CD14-positive monocyte (primary cell): ENCODE results near the gene SSU72. TPM values are rescaled to one million over a fixed set of nuclear protein-coding genes. Genes with fewer than 3 reads are reported as not detected.

Source experiments
- DNase-seq, 3 donors: peaks; one replicate each; pipeline ENCODE4 v3.0.0-alpha.2; 2011 to 2022
- H2AFZ ChIP-seq: 2 replicates; pipeline ENCODE4 v1.6.0; 2012; ENCODE audit warnings: mild to moderate bottlenecking, low read depth, low read length, inconsistent platforms; ENCODE audit not compliant: insufficient read depth, poor library complexity, severe bottlenecking
- H3K27ac ChIP-seq, 2 donors: 1 replicate in 1 of 2; 2 replicates in 1 of 2; pipeline ENCODE4 v1.5.1; 2012 to 2013; ENCODE audit warnings: low read length in 2 of 2, control low read depth in 1 of 2, inconsistent platforms in 1 of 2, low read depth in 1 of 2, mild to moderate bottlenecking in 1 of 2
- H3K27me3 ChIP-seq, 2 donors: one replicate each; pipeline versions ENCODE4 v1.6.0 to v1.6.1; 2011 to 2013; ENCODE audit warnings: low read length in 2 of 2; ENCODE audit not compliant: control insufficient read depth in 2 of 2, insufficient read depth in 2 of 2
- H3K36me3 ChIP-seq, 2 donors: replicated peaks in 1 of 2; 1 replicate in 1 of 2; 2 replicates in 1 of 2; pipeline versions ENCODE4 v1.5.1 to v1.6.1; 2012 to 2013; ENCODE audit warnings: low read length in 2 of 2, control low read depth in 1 of 2, inconsistent platforms in 1 of 2, mild to moderate bottlenecking in 1 of 2; ENCODE audit not compliant: insufficient read depth in 2 of 2, control insufficient read depth in 1 of 2
- H3K4me1 ChIP-seq, 2 donors: 1 replicate in 1 of 2; 2 replicates in 1 of 2; pipeline versions ENCODE4 v1.5.1 to v1.6.1; 2012 to 2013; ENCODE audit warnings: low read length in 2 of 2, control low read depth in 1 of 2, inconsistent platforms in 1 of 2, mild to moderate bottlenecking in 1 of 2, moderate library complexity in 1 of 2; ENCODE audit not compliant: insufficient read depth in 2 of 2, control insufficient read depth in 1 of 2
- H3K4me2 ChIP-seq: replicated peaks from 2 replicates; pipeline ENCODE3; 2012; ENCODE audit warnings: low read length, moderate library complexity, mild to moderate bottlenecking; ENCODE audit not compliant: poor library complexity, severe bottlenecking; ENCODE audit errors: extremely low read depth
- H3K4me3 ChIP-seq, 3 experiments: fragments of 200-600 bp in 1 of 3; sonication (generic) in 1 of 3; replicated peaks in 1 of 3; 1 replicate in 2 of 3; 2 replicates in 1 of 3; pipeline ENCODE4 v1.5.1; 2011 to 2013; ENCODE audit warnings: low read length in 3 of 3, mild to moderate bottlenecking in 3 of 3, control low read depth in 2 of 3, low read depth in 2 of 3, inconsistent platforms in 1 of 3, moderate library complexity in 1 of 3
- H3K79me2 ChIP-seq: 2 replicates; pipeline ENCODE4 v1.6.0; 2012; ENCODE audit warnings: mild to moderate bottlenecking, control low read depth, inconsistent platforms, low read length, moderate library complexity; ENCODE audit not compliant: insufficient read depth
- H3K9ac ChIP-seq: 2 replicates; pipeline ENCODE4 v1.6.0; 2017; ENCODE audit warnings: low read length, mild to moderate bottlenecking; ENCODE audit not compliant: insufficient read depth, poor library complexity, severe bottlenecking
- H3K9me3 ChIP-seq, 2 donors: replicated peaks in 1 of 2; 1 replicate in 1 of 2; 2 replicates in 1 of 2; pipeline versions ENCODE4 v1.5.1 to v1.6.1; 2012 to 2013; ENCODE audit warnings: low read length in 2 of 2, control low read depth in 1 of 2; ENCODE audit not compliant: control insufficient read depth in 1 of 2, insufficient read depth in 1 of 2
- H4K20me1 ChIP-seq: 2 replicates; pipeline ENCODE4 v1.6.0; 2012; ENCODE audit warnings: mild to moderate bottlenecking, low read length, control low read depth, moderate library complexity; ENCODE audit not compliant: insufficient read depth
- H3K27ac Mint-ChIP-seq, 7 donors: one replicate each; pipeline ENCODE4 v1.8.0; 2020; ENCODE audit warnings: mild to moderate bottlenecking in 7 of 7, mixed read lengths in 7 of 7, moderate library complexity in 6 of 7, inconsistent platforms in 2 of 7
- H3K27me3 Mint-ChIP-seq, 3 donors: one replicate each; pipeline ENCODE4 v1.8.0; 2021 to 2022; ENCODE audit warnings: low read depth in 3 of 3, mild to moderate bottlenecking in 3 of 3, mixed read lengths in 3 of 3, moderate library complexity in 3 of 3, inconsistent platforms in 1 of 3
- H3K36me3 Mint-ChIP-seq, 2 donors: one replicate each; pipeline ENCODE4 v1.8.0; 2020; ENCODE audit warnings: mixed read lengths in 2 of 2, inconsistent platforms in 1 of 2, mild to moderate bottlenecking in 1 of 2
- H3K4me1 Mint-ChIP-seq: one replicate; pipeline ENCODE4 v1.8.0; 2020; ENCODE audit warnings: mild to moderate bottlenecking, mixed read lengths
- H3K4me3 Mint-ChIP-seq, 2 donors: one replicate each; pipeline ENCODE4 v1.8.0; 2020; ENCODE audit warnings: mild to moderate bottlenecking in 2 of 2, mixed read lengths in 2 of 2, moderate library complexity in 1 of 2
- H3K9me3 Mint-ChIP-seq, 7 donors: one replicate each; pipeline ENCODE4 v1.8.0; 2020 to 2022; ENCODE audit warnings: mixed read lengths in 7 of 7, mild to moderate bottlenecking in 6 of 7, moderate library complexity in 6 of 7, inconsistent platforms in 2 of 7
- CTCF ChIP-seq: fragments of 200-600 bp; IDR thresholded peaks from one replicate; pipeline ENCODE4 v1.8.0; 2022; ENCODE audit warnings: antibody characterized with exemption, mild to moderate bottlenecking
- WGBS: methylation state at CpG from one replicate; pipeline ENCODE4 v1.1.5; 2013; ENCODE audit warnings: missing lambda C conversion rate; ENCODE audit not compliant: insufficient coverage; 5-methylcytosine and 5-hydroxymethylcytosine counted together
- intact Hi-C, 2 donors: fragments of 100-400 bp; cut with micrococcal nuclease; formaldehyde crosslinking; loops; one replicate each; pipeline versions ENCODE4 v1.15.0 to v1.15.1; 2023
- polyA plus RNA-seq, 3 donors: library from polyadenylated mRNA; depleted of rRNA in 1 of 3; unstranded in 2 of 3; stranded (reverse) in 1 of 3; fragments of 300-500 nt in 2 of 3; fragments of >200 nt in 1 of 3; fragmentation: Illumina TruSeq in 2 of 3; gene quantifications; 1 replicate in 2 of 3; 2 replicates in 1 of 3; pipeline ENCODE4 v1.2.3, GENCODE V29; 2012 to 2021

Gene SSU72
- polyA plus RNA-seq, 3 donors: 88.1 to 168 (median 138) TPM

- Histone ChIP-seq H3K27me3 (peaks cover 5 to 12% of the 10 kb centered on the region in 2 donors), H3K79me2 (no peaks in the 10 kb centered on the region), H3K4me1 (no peaks in the 10 kb centered on the region), H4K20me1 (no peaks in the 10 kb centered on the region), H3K9me3 (no peaks in the 10 kb centered on the region), H3K9ac (no peak overlapping the region), H3K36me3 (no peaks in the 10 kb centered on the region), H3K4me2 (no peak overlapping the region), H3K4me3 (no peak overlapping the region), H3K27ac (no peak overlapping the region), H2AFZ (no peak overlapping the region)
- Mint-ChIP-seq H3K4me3 (no peak overlapping the region), H3K36me3 (no peaks in the 10 kb centered on the region), H3K9me3 (peaks cover 0 to 3% (median 0%) of the 10 kb centered on the region in 7 donors), H3K27ac (no peak overlapping the region), H3K27me3 (peaks cover 21 to 51% (median 36%) of the 10 kb centered on the region in 3 donors), H3K4me1 (no peaks in the 10 kb centered on the region)
- intact Hi-C loops: no loop called here
- TF ChIP-seq CTCF: no peak
- DNase-seq: no peak
- WGBS: 88% methylated on average over 8 of the region's 9 CpGs
These were observed 8.1 kb upstream of the SSU72 start for GRCh38 chr1:1582585-1583346.

- H3K79me2 ChIP-seq: peaks cover 15% of the 10 kb centered on the region
- Mint-ChIP-seq H3K36me3 (peaks cover 0 to under 1% of the 10 kb centered on the region in 2 donors), H3K4me3 (no peak overlapping the region), H3K27ac (no peak overlapping the region), H3K27me3 (peaks cover 11 to 36% (median 15%) of the 10 kb centered on the region in 3 donors), H3K9me3 (no peaks in the 10 kb centered on the region), H3K4me1 (peaks cover 12% of the 10 kb centered on the region)
- no peak overlapping the region for H3K4me2 ChIP-seq
- H3K9me3 ChIP-seq: no peaks in the 10 kb centered on the region
- H3K27ac ChIP-seq: no peak overlapping the region
- no peak overlapping the region for H2AFZ ChIP-seq
- H3K4me3 ChIP-seq: no peak overlapping the region
- H3K27me3 ChIP-seq: peaks cover 3 to 7% of the 10 kb centered on the region in 2 donors
- no peak for TF ChIP-seq CTCF
- no peak overlapping the region for H3K9ac ChIP-seq
- peaks cover 11% of the 10 kb centered on the region in 2 donors for H3K4me1 ChIP-seq
- DNase-seq: no peak
- WGBS: 93% methylated on average over 13 of the region's 13 CpGs
- intact Hi-C loops: loop anchor here in 1 of 2 donors (10.0 kb wide), 1 partner anchor 106 kb away; no protein-coding TSS in a partner anchor
- H4K20me1 ChIP-seq: no peaks in the 10 kb centered on the region
- no peaks in the 10 kb centered on the region for H3K36me3 ChIP-seq
These were observed 3.8 kb upstream of the SSU72 start for GRCh38 chr1:1578371-1578940.
